Ectodermal cell (in vitro differentiated cells): ENCODE results near the gene SLAMF6.

ENCODE experiments used
- H3K27ac ChIP-seq: 2 replicates; pipeline ENCODE4 v1.7.0; 2013; ENCODE audit warnings: mild to moderate bottlenecking, low read depth, low read length; ENCODE audit not compliant: insufficient read depth, poor library complexity, severe bottlenecking
- H3K27me3 ChIP-seq: 2 replicates; pipeline ENCODE4 v1.7.0; 2013; ENCODE audit warnings: mild to moderate bottlenecking, low read length; ENCODE audit not compliant: insufficient read depth, control insufficient read depth, poor library complexity, severe bottlenecking
- H3K36me3 ChIP-seq: one replicate; pipeline ENCODE4 v1.7.0; 2013; ENCODE audit warnings: low read length; ENCODE audit not compliant: control insufficient read depth, insufficient read depth
- H3K4me1 ChIP-seq: one replicate; pipeline ENCODE4 v1.7.0; 2013; ENCODE audit warnings: low read length; ENCODE audit not compliant: control insufficient read depth, insufficient read depth
- H3K4me3 ChIP-seq: 2 replicates; pipeline ENCODE4 v1.7.0; 2013; ENCODE audit warnings: low read depth, low read length, control low read depth; ENCODE audit not compliant: insufficient read depth
- H3K9me3 ChIP-seq: 2 replicates; pipeline ENCODE4 v1.7.0; 2013; ENCODE audit warnings: mild to moderate bottlenecking, low read length, moderate library complexity; ENCODE audit not compliant: control insufficient read depth
- WGBS, 2 experiments: methylation state at CpG; one replicate each; pipeline ENCODE4 v1.1.7; 2013; ENCODE audit warnings: missing lambda C conversion rate in 2 of 2; 5-methylcytosine and 5-hydroxymethylcytosine counted together

The SLAMF6 gene

GRCh38 chr1:160437432-160438316 lies 85.4 kb downstream of the SLAMF6 start:
- Histone ChIP-seq H3K4me3 (no peak overlapping the region), H3K27me3 (no peaks in the 10 kb centered on the region), H3K4me1 (no peaks in the 10 kb centered on the region), H3K27ac (no peak overlapping the region), H3K36me3 (no peaks in the 10 kb centered on the region), H3K9me3 (no peaks in the 10 kb centered on the region)
- WGBS, 2 experiments, result 94% methylated on average over 4 of the region's 4 CpGs

GRCh38 chr1:160436966-160437365 lies 86.1 kb downstream of the SLAMF6 start:
- Histone ChIP-seq H3K4me1 (no peaks in the 10 kb centered on the region), H3K36me3 (no peaks in the 10 kb centered on the region), H3K27me3 (no peaks in the 10 kb centered on the region), H3K4me3 (no peak overlapping the region), H3K9me3 (no peaks in the 10 kb centered on the region), H3K27ac (no peak overlapping the region)
- 97 to 98% methylated on average over 2 of the region's 2 CpGs for WGBS, 2 experiments
